H1 (cell line): ENCODE data around the gene MGAT4D. TPM values are rescaled to one million over a fixed set of nuclear protein-coding genes. Genes with fewer than 3 reads are reported as not detected.

Source experiments
- BACH1 ChIP-seq: IDR thresholded peaks from 2 replicates; pipeline ENCODE4 v1.6.1; 2012; ENCODE audit warnings: low read length, improper control_type of control experiment
- CHD1 ChIP-seq: IDR thresholded peaks from 2 replicates; pipeline ENCODE4 v1.6.1; 2012; ENCODE audit warnings: low read depth, low read length, improper control_type of control experiment
- CTBP2 ChIP-seq: IDR thresholded peaks from 2 replicates; pipeline ENCODE4 v1.7.0; 2011; ENCODE audit warnings: borderline replicate concordance, mild to moderate bottlenecking, moderate library complexity, mixed read lengths, low read length; ENCODE audit not compliant: insufficient read depth, insufficient read length
- GABPA ChIP-seq: IDR thresholded peaks from 2 replicates; pipeline ENCODE4 v1.6.1; 2011; ENCODE audit warnings: mild to moderate bottlenecking, low read length, moderate library complexity, borderline replicate concordance; ENCODE audit not compliant: insufficient read depth
- JUN ChIP-seq: IDR thresholded peaks from 2 replicates; pipeline ENCODE4 v1.6.1; 2011; ENCODE audit warnings: low read depth, mild to moderate bottlenecking, improper control_type of control experiment, low read length
- PHF8 ChIP-seq: fragments of 200-600 bp; sonication (generic); conservative IDR thresholded peaks from 2 replicates; pipeline ENCODE4 v1.7.1; 2012; ENCODE audit warnings: low read depth, mild to moderate bottlenecking, inconsistent platforms, low read length, moderate library complexity
- RFX5 ChIP-seq: IDR thresholded peaks from 2 replicates; pipeline ENCODE4 v1.6.1; 2011; ENCODE audit warnings: low read depth, low read length, improper control_type of control experiment, borderline replicate concordance
- RNF2 ChIP-seq: fragments of 200-900, 300-1000 bp; sonication (generic); IDR thresholded peaks from 2 replicates; pipeline ENCODE4 v1.7.1; 2016; ENCODE audit warnings: borderline replicate concordance, low read depth, mild to moderate bottlenecking, antibody characterized with exemption, low read length; ENCODE audit not compliant: poor library complexity, severe bottlenecking; ENCODE audit errors: missing control alignments
- SAP30 ChIP-seq: fragments of 300-600 bp; sonication (generic); IDR thresholded peaks from 2 replicates; pipeline ENCODE4 v1.7.1; 2012; ENCODE audit warnings: low read length, moderate library complexity, mild to moderate bottlenecking, inconsistent platforms; ENCODE audit not compliant: insufficient read depth, insufficient replicate concordance
- YY1 ChIP-seq: IDR thresholded peaks from 2 replicates; pipeline ENCODE4 v1.6.1; 2011; ENCODE audit warnings: low read depth, mild to moderate bottlenecking, low read length
- polyA plus RNA-seq, 7 experiments: library from polyadenylated mRNA; depleted of rRNA in 3 of 7; stranded (reverse) in 5 of 7; unstranded in 2 of 7; fragments of >200 nt in 5 of 7; fragments of 200-250 nt in 2 of 7; gene quantifications; 1 replicate in 5 of 7; 2 replicates in 1 of 7; 4 replicates in 1 of 7; pipeline versions ENCODE4 v1.2.1 to v1.2.3, GENCODE V29; 2011 to 2013; ENCODE audit warnings: missing spikeins in 2 of 7, mixed read lengths in 2 of 7
- total RNA-seq: library from RNA; stranded (reverse); fragmentation: NEBNext Ultra II Directional; extraction: Animal tissue kit (Norgen Biotek cat#: 25700); gene quantifications from 2 replicates; pipeline ENCODE4 v1.2.1, GENCODE V29; 2021

MGAT4D gene
- total and polyA plus RNA-seq, 2 of the 8 experiments (the other 6 are each of a cell fraction or from before 2014, with no cell fraction given), result not detected

DNA sequence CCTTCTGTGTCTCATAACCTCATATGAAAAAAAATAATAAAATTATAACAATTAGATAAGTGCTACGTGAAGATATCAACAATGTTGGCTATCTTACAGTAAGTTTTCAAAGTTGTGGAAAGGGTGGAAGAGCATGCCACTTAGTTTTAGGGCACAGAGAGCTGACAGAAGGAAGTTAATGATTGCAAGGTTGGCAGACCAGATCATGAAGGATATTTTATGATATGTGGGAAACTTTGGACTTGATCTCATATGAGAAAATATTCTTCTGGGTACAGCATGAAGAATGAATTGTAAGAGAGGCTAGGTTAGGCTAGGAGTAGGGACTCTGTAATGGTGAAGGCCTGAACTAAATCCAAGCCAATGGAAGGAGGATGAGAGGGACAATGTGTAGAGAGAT, 34.5 kb downstream of the MGAT4D start (continued):
- TF ChIP-seq RFX5 (no peak), YY1 (no peak), JUN (no peak), SAP30 (no peak), PHF8 (no peak), CTBP2 (no peak), BACH1 (no peak), CHD1 (no peak), GABPA (no peak), RNF2 (no peak)
